ENCODE data around the gene HLCS.
A peak's percentile ranks its signal among the peaks of the same experiment; 100 is the strongest.
"Not testable (repeated sequence)": the region's sequence is repeated elsewhere in the genome, so short reads cannot be mapped to it uniquely, and the experiment has no call there.

The HLCS gene

GRCh38 chr21:36966066-36966820 is at the start of gene HLCS:
Gene HLCS (minus strand): TSS chr21:36966669. CDS start chr21:36966638, 31 bp downstream.
- DNase-seq (ENCODE audit: extremely low read depth in 1 of 2, low read depth in 1 of 2), result peak; percentile 52 to 58

DNA sequence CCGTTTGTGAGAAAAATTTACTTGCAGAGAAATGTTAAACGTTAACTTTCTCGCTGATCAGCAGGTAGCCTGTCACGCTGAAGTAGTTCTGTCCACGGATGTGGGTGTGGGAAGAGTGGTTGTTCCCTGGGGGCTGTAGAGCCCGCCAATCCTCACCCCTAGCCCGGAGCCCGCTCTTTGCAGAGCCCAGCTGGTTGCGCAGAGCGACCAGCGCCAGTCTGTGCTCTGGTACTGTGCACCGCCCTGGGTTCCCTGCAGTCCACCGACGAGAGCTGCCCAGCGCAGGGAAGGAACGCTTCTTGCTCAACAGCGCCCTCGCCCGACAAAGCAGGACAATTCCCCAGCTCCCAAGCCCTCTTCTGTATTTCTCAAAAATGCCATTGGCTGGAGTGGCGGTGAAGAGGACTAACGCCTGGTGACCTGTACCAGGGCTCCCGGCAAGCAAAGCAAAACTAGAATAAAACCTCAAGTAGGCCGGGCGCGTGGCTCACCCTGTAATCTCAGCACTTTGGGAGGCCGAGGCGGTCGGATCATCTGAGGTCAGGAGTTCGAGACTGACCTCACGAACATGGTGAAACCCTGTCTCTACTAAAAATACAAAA is 43.4 kb upstream of the HLCS start:
- DNase-seq (ENCODE audit: extremely low read depth in 1 of 2, low read depth in 1 of 2), result peak; percentile 44 to 66

GRCh38 chr21:37008724-37009123 is 42.3 kb upstream of the HLCS start:
- no peak for DNase-seq (ENCODE audit: extremely low read depth in 1 of 2, low read depth in 1 of 2)

DNA sequence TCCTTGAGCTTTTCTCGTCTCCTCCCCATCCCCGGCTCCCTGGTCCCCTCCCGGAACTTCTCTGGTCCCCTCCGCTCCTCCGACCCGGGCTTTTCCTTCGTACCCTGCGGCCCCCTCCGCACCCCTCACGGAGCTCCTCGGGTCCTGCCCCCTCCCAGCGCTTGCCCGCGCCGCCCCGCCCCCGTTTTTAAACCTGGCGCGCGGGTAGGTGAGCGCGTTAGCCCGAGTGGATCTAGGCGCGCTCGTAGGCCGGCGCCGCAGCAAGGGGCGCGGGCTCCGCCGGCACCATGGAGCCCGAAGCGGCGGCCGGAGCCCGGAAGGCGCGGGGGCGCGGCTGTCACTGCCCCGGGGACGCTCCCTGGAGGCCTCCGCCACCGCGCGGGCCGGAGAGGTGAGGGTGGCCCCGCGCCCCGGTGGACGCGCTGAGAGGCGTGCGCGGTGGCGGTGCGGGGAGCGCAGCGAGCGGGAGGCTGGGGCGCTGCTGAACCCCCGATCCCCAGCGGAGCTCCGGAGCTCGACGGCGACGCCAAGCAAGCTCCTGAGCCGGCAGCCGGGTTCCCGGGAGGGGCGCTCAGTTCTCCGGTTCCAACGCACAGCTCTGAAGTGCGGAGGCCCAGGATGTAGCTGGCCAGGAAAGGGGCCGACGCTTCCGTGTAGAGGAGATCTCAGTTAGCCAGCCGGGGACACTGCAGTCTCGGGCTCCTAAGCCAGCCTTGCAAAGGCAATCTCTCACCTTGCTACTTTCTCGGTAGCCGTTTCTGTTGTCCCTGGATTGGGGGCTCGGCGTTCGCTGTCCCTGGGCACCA is 40.2 kb upstream of the HLCS start, which contains the start of gene RIPPLY3:
Gene RIPPLY3, plus strand, starts transcription at position 217 of the 806 bp plus-strand sequence. Its CDS starts 71 bp downstream, at position 288.
- no peak for DNase-seq (ENCODE audit: extremely low read depth in 1 of 2, low read depth in 1 of 2)

- DNase-seq (ENCODE audit: extremely low read depth in 1 of 2, low read depth in 1 of 2), result no peak
These were observed 39.3 kb upstream of the HLCS start for GRCh38 chr21:37005548-37006485.

DNA sequence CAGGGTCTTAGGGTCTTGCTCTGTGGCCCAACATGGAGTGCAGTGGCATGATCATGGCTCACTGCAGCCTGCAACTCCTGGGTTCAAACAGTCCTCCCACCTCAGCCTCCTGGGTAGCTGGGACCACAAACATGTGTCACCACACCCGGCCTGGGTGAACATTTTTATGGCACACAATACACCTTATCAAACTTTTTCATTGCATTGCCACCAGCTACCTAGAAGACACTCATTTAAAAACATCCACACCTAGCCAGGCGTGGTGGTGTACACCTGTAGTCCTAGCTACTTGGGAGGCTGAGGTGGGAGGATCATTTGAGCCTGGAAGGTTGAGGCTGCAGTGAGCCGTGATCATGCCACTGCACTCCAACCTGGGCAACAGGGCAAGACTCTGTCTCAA is 37.4 kb upstream of the HLCS start:
- DNase-seq (ENCODE audit: extremely low read depth in 1 of 2, low read depth in 1 of 2), result not testable (repeated sequence)

- DNase-seq (ENCODE audit: extremely low read depth in 1 of 2, low read depth in 1 of 2), result not testable (repeated sequence)
These were observed 36.4 kb upstream of the HLCS start for GRCh38 chr21:37002851-37003250.

- no peak for DNase-seq (ENCODE audit: extremely low read depth in 1 of 2, low read depth in 1 of 2)
These were observed 35.0 kb upstream of the HLCS start for GRCh38 chr21:37001441-37001840.

GRCh38 chr21:37000381-37000780 is 33.9 kb upstream of the HLCS start:
- DNase-seq (ENCODE audit: extremely low read depth in 1 of 2, low read depth in 1 of 2), result no peak

DNA sequence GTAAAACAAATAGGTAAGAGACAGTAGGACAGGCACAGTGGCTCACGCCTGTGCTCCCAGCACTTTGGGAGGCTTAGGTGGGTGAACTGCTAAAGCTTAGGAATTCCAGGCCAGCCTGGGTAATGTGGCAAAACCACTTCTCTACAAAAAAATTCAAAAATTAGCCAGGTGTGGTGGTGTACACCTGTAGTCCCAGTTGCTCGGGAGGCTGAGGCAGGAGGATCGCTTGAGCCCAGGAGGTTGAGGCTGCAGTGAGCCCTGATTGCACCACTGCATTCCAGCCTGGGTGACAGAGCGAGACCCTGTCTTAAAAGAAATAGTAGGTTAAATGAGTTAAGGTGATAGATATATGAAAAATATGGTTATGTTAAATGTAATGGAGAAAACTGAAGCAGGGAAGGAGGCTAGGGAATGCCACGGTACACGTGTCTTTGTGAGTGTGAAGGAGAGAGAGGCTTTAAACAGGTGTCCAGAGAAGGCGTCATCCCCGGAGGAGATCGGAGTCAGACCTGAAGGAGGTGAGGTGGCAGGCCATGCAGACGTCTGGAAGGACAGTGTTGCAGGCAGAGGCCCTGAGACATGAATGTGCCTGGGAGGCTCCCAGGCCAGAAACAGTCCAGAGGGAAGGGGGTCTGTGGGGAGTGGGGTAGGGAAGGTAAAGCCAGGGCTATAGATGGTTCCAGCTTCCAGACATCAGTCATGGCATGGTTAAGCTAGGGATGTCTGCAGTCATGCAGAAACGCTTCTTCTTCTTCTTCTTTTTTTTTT is 32.8 kb upstream of the HLCS start:
- no peak for DNase-seq (ENCODE audit: extremely low read depth in 1 of 2, low read depth in 1 of 2)

DNA sequence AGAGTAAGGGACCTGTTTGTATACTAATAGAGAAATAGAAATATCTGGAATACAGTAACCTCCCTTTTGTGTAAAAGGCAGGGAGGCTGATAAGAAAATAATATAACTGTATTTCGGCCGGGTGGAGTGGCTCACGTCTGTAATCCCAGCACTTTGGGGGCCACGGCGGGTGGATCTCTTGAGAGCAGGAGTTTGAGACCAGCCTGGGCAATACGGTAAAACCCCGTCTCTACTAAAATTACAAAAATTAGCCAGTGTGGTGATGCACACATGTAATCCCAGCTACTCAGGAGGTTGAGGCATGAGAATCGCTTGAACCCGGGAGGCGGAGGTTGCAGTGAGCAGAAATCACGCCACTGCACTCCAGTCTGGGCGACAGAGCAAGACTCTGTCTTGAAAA is 28.8 kb upstream of the HLCS start:
- DNase-seq (ENCODE audit: extremely low read depth in 1 of 2, low read depth in 1 of 2), result not testable (repeated sequence)

- no peak for DNase-seq (ENCODE audit: extremely low read depth in 1 of 2, low read depth in 1 of 2)
These were observed 28.2 kb upstream of the HLCS start for GRCh38 chr21:36994501-36995158.

DNA sequence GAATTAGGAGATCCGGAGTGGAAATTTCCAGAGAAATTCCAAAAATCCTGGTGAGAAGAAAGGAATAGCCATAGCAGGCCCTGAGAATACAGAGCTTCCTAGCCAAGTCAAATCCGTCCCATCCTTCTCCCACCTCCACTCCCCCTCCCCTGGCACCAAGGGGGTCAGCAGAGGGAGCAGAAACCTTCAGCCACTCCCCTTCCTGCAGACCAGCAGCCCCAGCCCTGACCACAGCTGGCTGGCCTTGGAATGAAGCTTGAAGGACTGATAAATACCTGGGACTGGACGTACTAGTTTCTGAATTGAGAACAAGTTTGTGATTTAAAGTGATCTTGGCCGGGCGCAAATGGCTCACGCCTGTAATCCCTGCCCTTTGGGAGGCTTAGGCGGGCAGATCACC is 26.2 kb upstream of the HLCS start:
- DNase-seq (ENCODE audit: extremely low read depth in 1 of 2, low read depth in 1 of 2), result no peak

DNA sequence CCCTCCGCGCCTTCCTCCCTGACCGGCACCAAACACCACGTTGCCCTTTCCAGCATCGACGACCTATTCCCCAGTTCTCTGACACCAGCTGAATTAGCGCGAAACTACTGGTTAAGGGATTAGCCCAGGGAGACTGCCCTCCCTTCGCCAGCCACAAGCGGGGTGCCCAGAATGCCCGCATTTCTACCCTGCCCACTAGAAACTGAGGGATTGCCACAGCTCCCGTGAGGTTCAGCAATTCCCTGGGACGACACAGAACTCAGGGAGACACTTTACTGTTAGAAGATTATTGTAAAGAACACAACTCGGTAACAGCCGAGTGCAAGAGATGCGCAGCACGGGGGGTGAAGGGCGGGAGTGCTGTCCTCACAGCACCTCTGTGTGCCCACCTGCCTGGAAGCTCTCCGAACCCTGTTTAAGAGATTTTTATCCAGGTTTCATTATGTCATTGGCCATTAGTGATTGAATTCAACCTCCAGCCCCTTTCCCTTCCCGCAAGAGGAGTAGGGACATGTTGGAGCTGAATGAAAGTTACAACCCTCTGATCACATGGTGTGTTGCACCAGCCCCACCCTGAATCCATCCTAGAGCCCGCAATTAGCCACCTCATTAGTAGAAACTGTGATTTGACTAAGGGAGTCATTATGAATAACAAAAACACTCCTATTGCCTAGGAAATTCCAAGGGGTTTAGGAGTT is 24.2 kb upstream of the HLCS start:
- DNase-seq (ENCODE audit: extremely low read depth in 1 of 2, low read depth in 1 of 2), result no peak

GRCh38 chr21:36989699-36990507 is 23.4 kb upstream of the HLCS start:
- DNase-seq (ENCODE audit: extremely low read depth in 1 of 2, low read depth in 1 of 2), result peak; percentile 82 to 84

DNA sequence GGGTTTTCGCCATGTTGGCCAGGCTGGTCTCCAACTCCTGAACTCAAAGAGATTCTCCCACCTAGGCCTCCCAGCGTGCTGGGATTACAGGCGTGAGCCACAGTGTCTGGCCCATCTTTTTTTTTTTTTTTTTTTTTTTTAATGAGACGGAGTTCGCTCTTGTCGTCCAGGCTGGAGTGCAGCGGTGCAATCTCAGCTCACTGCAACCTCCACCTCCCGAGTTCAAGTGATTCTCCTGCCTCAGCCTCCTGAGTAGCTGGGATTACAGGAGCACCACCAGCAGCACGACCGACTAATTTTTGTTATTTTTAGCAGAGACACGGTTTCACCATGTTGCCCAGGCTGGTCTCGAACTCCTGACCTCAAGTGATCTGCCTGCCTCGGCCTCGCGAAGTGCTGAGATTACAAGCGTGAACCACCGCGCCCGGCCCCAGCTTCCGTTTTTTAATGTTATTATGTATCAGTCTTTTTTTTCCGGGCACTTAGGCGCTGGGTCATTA is 22.8 kb upstream of the HLCS start:
- not testable (repeated sequence) for DNase-seq (ENCODE audit: extremely low read depth in 1 of 2, low read depth in 1 of 2)

- no peak for DNase-seq (ENCODE audit: extremely low read depth in 1 of 2, low read depth in 1 of 2)
These were observed 22.1 kb upstream of the HLCS start for GRCh38 chr21:36988536-36988935.

DNA sequence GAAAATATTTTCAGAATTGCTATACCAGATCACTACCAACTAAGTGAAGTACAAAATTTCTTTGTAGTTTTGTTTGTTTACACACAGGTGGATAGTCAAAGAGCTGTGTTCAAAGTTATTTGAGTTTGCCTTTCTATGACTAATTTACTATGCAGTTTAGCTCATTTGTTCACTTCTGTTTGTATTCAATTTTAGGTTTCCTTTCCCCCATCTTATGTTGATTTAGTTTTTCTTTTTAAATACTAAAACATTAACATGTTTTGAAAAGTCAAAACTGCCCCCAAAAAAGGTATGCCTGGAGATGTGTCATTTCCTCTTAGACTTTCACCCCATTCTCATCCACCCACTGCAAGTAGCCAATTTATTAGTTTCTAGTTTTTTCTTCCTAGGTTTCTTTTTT is 21.4 kb upstream of the HLCS start:
- DNase-seq (ENCODE audit: extremely low read depth in 1 of 2, low read depth in 1 of 2), result no peak
